OCI-LY1 (cell line): ENCODE results near the gene DUSP16.

Source experiments
- H2AFZ ChIP-seq: fragments of 200-600 bp; sonication (generic), shearing (Covaris generic); 2 replicates; pipeline ENCODE4 v1.6.0; 2014; ENCODE audit warnings: antibody characterized with exemption, mild to moderate bottlenecking, low read length
- H3F3A ChIP-seq: fragments of 200-600 bp; sonication (generic), shearing (Covaris generic); 2 replicates; pipeline ENCODE4 v1.6.0; 2014; ENCODE audit warnings: mild to moderate bottlenecking, antibody characterized with exemption, low read length, moderate library complexity; ENCODE audit not compliant: insufficient read depth
- H3K27ac ChIP-seq: fragments of 200-600 bp; sonication (generic); 2 replicates; pipeline ENCODE4 v1.5.1; 2014; ENCODE audit warnings: low read length, mixed run types, mild to moderate bottlenecking, low read depth; ENCODE audit not compliant: poor library complexity, severe bottlenecking
- H3K27me3 ChIP-seq: fragments of 200-600 bp; sonication (generic); 2 replicates; pipeline ENCODE4 v1.6.0; 2014; ENCODE audit warnings: antibody characterized with exemption, mild to moderate bottlenecking, low read length, moderate library complexity; ENCODE audit not compliant: insufficient read depth
- H3K36me3 ChIP-seq: fragments of 200-600 bp; sonication (generic); 2 replicates; pipeline ENCODE4 v1.6.1; 2014; ENCODE audit warnings: mild to moderate bottlenecking, antibody characterized with exemption, low read length, moderate library complexity, mixed read lengths; ENCODE audit not compliant: insufficient read depth
- H3K4me1 ChIP-seq: fragments of 200-600 bp; sonication (generic); 2 replicates; pipeline ENCODE4 v1.5.1; 2014; ENCODE audit warnings: mild to moderate bottlenecking, low read length, moderate library complexity; ENCODE audit not compliant: insufficient read depth, severe bottlenecking
- H3K4me2 ChIP-seq: fragments of 200-600 bp; sonication (generic), shearing (Covaris generic); 2 replicates; pipeline ENCODE4 v1.6.1; 2014; ENCODE audit warnings: low read length
- H3K4me3 ChIP-seq: fragments of 200-600 bp; sonication (generic); 2 replicates; pipeline ENCODE4 v1.5.1; 2014; ENCODE audit warnings: low read length, low read depth, mild to moderate bottlenecking, mixed read lengths; ENCODE audit not compliant: poor library complexity, severe bottlenecking
- H3K79me2 ChIP-seq: fragments of 200-600 bp; shearing (Covaris generic); 2 replicates; pipeline ENCODE4 v1.6.1; 2016; ENCODE audit warnings: mixed run types, low read length, mixed read lengths; ENCODE audit not compliant: insufficient read depth
- H3K9ac ChIP-seq: fragments of 200-600 bp; sonication (generic), shearing (Covaris generic); 2 replicates; pipeline ENCODE4 v1.6.1; 2014; ENCODE audit warnings: mild to moderate bottlenecking, low read length, mixed read lengths
- H3K9me2 ChIP-seq: fragments of 200-600 bp; sonication (generic), shearing (Covaris generic); 2 replicates; pipeline ENCODE4 v1.6.1; 2014; ENCODE audit warnings: low read depth, mild to moderate bottlenecking, low read length, mixed read lengths
- H3K9me3 ChIP-seq: fragments of 200-600 bp; shearing (Covaris generic); 2 replicates; pipeline ENCODE4 v1.6.1; 2014; ENCODE audit warnings: low read length, mixed read lengths
- H4K20me1 ChIP-seq: fragments of 200-600 bp; sonication (generic), shearing (Covaris generic); 2 replicates; pipeline ENCODE4 v1.6.0; 2016; ENCODE audit warnings: mild to moderate bottlenecking, low read length; ENCODE audit not compliant: insufficient read depth
- CTCF ChIP-seq: fragments of 200-600 bp; sonication (generic), shearing (Covaris generic); IDR thresholded peaks from 2 replicates; pipeline ENCODE4 v1.5.1; 2017; ENCODE audit warnings: mild to moderate bottlenecking, antibody characterized with exemption, low read length, moderate library complexity, mixed read lengths
- EZH2 ChIP-seq: fragments of 200-600 bp; sonication (generic), shearing (Covaris generic); IDR thresholded peaks from 2 replicates; pipeline ENCODE4 v1.8.0; 2017; ENCODE audit warnings: borderline replicate concordance, mixed run types, mild to moderate bottlenecking, antibody characterized with exemption, low read length, moderate library complexity, mixed read lengths

The DUSP16 gene

GRCh38 chr12:12461923-12462315 is 100.7 kb downstream of the DUSP16 start:
- Histone ChIP-seq H3K4me3 (no peak overlapping the region), H3K79me2 (no peaks in the 10 kb centered on the region), H3F3A (no peaks in the 10 kb centered on the region), H2AFZ (no peak overlapping the region), H3K9me2 (no peaks in the 10 kb centered on the region), H3K36me3 (no peaks in the 10 kb centered on the region), H3K9me3 (no peaks in the 10 kb centered on the region), H4K20me1 (no peaks in the 10 kb centered on the region), H3K27me3 (no peaks in the 10 kb centered on the region), H3K4me2 (no peak overlapping the region), H3K27ac (no peak overlapping the region), H3K4me1 (peaks cover 12% of the 10 kb centered on the region), H3K9ac (no peak overlapping the region)
- TF ChIP-seq EZH2 (no peak), CTCF (no peak)

- H3K4me2 ChIP-seq, result no peak overlapping the region
- H3K9me3 ChIP-seq, result no peaks in the 10 kb centered on the region
- no peaks in the 10 kb centered on the region for H3K36me3 ChIP-seq
- no peak for TF ChIP-seq CTCF
- no peak for TF ChIP-seq EZH2
- no peaks in the 10 kb centered on the region for H3K27me3 ChIP-seq
- no peak overlapping the region for H3K27ac ChIP-seq
- no peaks in the 10 kb centered on the region for H3F3A ChIP-seq
- no peaks in the 10 kb centered on the region for H3K79me2 ChIP-seq
- H3K4me3 ChIP-seq, result no peak overlapping the region
- H2AFZ ChIP-seq, result no peak overlapping the region
- H3K9me2 ChIP-seq, result no peaks in the 10 kb centered on the region
- no peaks in the 10 kb centered on the region for H4K20me1 ChIP-seq
- H3K9ac ChIP-seq, result no peak overlapping the region
- peaks cover 7% of the 10 kb centered on the region for H3K4me1 ChIP-seq
Measured at GRCh38 chr12:12460935-12461922, 101.4 kb downstream of the DUSP16 start.

- no peaks in the 10 kb centered on the region for H3K9me3 ChIP-seq
- no peaks in the 10 kb centered on the region for H3K79me2 ChIP-seq
- no peak overlapping the region for H3K9ac ChIP-seq
Measured at GRCh38 chr12:12456637-12457036, 106.0 kb downstream of the DUSP16 start.

More at GRCh38 chr12:12456637-12457036, 106.0 kb downstream of the DUSP16 start:
- Histone ChIP-seq H3F3A (no peaks in the 10 kb centered on the region), H3K27me3 (no peaks in the 10 kb centered on the region), H2AFZ (no peak overlapping the region), H4K20me1 (no peaks in the 10 kb centered on the region), H3K4me1 (no peaks in the 10 kb centered on the region), H3K4me3 (no peak overlapping the region), H3K9me2 (no peaks in the 10 kb centered on the region), H3K27ac (no peak overlapping the region), H3K4me2 (no peak overlapping the region), H3K36me3 (no peaks in the 10 kb centered on the region)
- no peak for TF ChIP-seq EZH2
- TF ChIP-seq CTCF, result no peak
